GM18951 (cell line): Measurements from ENCODE around the gene SMIM31.

Source experiments
- POLR2A ChIP-seq: IDR thresholded peaks from 4 replicates; pipeline ENCODE4 v1.6.1; 2011; ENCODE audit warnings: mild to moderate bottlenecking; ENCODE audit not compliant: insufficient read length, insufficient read depth; ENCODE audit errors: extremely low read depth
- in situ Hi-C: fragments of 300-500 bp; cut with MboI; formaldehyde crosslinking; loops from one replicate; pipeline ENCODE4 v1.12.0; 2022; ENCODE audit warnings: low sequenced_read_pairs, mixed read lengths, inconsistent platforms; ENCODE audit not compliant: unreplicated experiment

Gene SMIM31

GRCh38 chr4:164753873-164754488 lies at the start of gene SMIM31:
SMIM31 (plus strand) TSS chr4:164754131; CDS start chr4:164770444, 16,313 bp downstream.
- TF ChIP-seq POLR2A: no peak
- in situ Hi-C loops: no loop called here

GRCh38 chr4:164706675-164707074 lies 47.3 kb upstream of the SMIM31 start:
- in situ Hi-C loops: no loop called here
- TF ChIP-seq POLR2A: no peak

- in situ Hi-C loops: no loop called here
- no peak for TF ChIP-seq POLR2A
Observed at GRCh38 chr4:164716901-164717300, 37.0 kb upstream of the SMIM31 start.

GRCh38 chr4:164718827-164719226 lies 35.1 kb upstream of the SMIM31 start:
- in situ Hi-C loops: no loop called here

GRCh38 chr4:164725066-164725465 lies 28.9 kb upstream of the SMIM31 start:
- in situ Hi-C loops: loop anchor here (25.0 kb wide), 2 partner anchors 713 to 1038 kb away; no protein-coding TSS in a partner anchor
- TF ChIP-seq POLR2A: no peak

More at GRCh38 chr4:164718827-164719226, 35.1 kb upstream of the SMIM31 start:
- no peak for TF ChIP-seq POLR2A

GRCh38 chr4:164730705-164731393 lies 23.1 kb upstream of the SMIM31 start:
- in situ Hi-C loops: loop anchor here (25.0 kb wide), 2 partner anchors 719 to 1044 kb away; no protein-coding TSS in a partner anchor
- TF ChIP-seq POLR2A: no peak

GRCh38 chr4:164731827-164732474 lies 22.0 kb upstream of the SMIM31 start:
- no peak for TF ChIP-seq POLR2A
- in situ Hi-C loops: loop anchor here (25.0 kb wide), 2 partner anchors 720 to 1045 kb away; no protein-coding TSS in a partner anchor

- in situ Hi-C loops: loop anchor here (25.0 kb wide), 2 partner anchors 722 to 1047 kb away; no protein-coding TSS in a partner anchor
Observed at GRCh38 chr4:164734484-164734883, 19.4 kb upstream of the SMIM31 start.

GRCh38 chr4:164748375-164748774 lies 5.6 kb upstream of the SMIM31 start:
- TF ChIP-seq POLR2A: no peak
- in situ Hi-C loops: loop anchor here (25.0 kb wide), 2 partner anchors 736 to 1061 kb away; no protein-coding TSS in a partner anchor

More at GRCh38 chr4:164734484-164734883, 19.4 kb upstream of the SMIM31 start:
- no peak for TF ChIP-seq POLR2A

- no peak for TF ChIP-seq POLR2A
- in situ Hi-C loops: no loop called here
Observed at GRCh38 chr4:164755432-164755831, 1.5 kb downstream of the SMIM31 start.

GRCh38 chr4:164756686-164757085 lies 2.8 kb downstream of the SMIM31 start:
- in situ Hi-C loops: no loop called here
- no peak for TF ChIP-seq POLR2A

GRCh38 chr4:164761241-164761640 lies 7.3 kb downstream of the SMIM31 start:
- in situ Hi-C loops: no loop called here
- no peak for TF ChIP-seq POLR2A

- no peak for TF ChIP-seq POLR2A
- in situ Hi-C loops: no loop called here
Observed at GRCh38 chr4:164761746-164762275, 7.9 kb downstream of the SMIM31 start.

- no peak for TF ChIP-seq POLR2A
- in situ Hi-C loops: no loop called here
Observed at GRCh38 chr4:164765096-164765495, 11.2 kb downstream of the SMIM31 start.

- in situ Hi-C loops: no loop called here
- no peak for TF ChIP-seq POLR2A
Observed at GRCh38 chr4:164765833-164766232, 11.9 kb downstream of the SMIM31 start.
